Kidney (tissue), 14 donors: ENCODE results near the gene CEP85L. TPM values are rescaled to one million over a fixed set of nuclear protein-coding genes. Genes with fewer than 3 reads are reported as not detected.

Source experiments
- DNase-seq, 5 donors: peaks; one replicate each; pipeline ENCODE4 v3.0.0-alpha.2; 2013 to 2020
- FAIRE-seq: peaks from 2 replicates; lab custom pipeline; 2012; peaks lifted over from hg19 to GRCh38; lab: Jason Lieb, UNC
- H3K27ac ChIP-seq, 2 donors: one replicate each; pipeline ENCODE4 v1.7.0; 2013; ENCODE audit warnings: low read depth in 2 of 2, low read length in 2 of 2, inconsistent platforms in 1 of 2
- H3K27me3 ChIP-seq: one replicate; pipeline ENCODE4 v1.7.1; 2013; ENCODE audit warnings: low read length, inconsistent platforms; ENCODE audit not compliant: control insufficient read depth, insufficient read depth
- H3K36me3 ChIP-seq, 3 donors: one replicate each; pipeline versions ENCODE4 v1.7.0 to v1.7.1; 2013; ENCODE audit warnings: low read length in 3 of 3, control low read depth in 1 of 3, inconsistent platforms in 1 of 3; ENCODE audit not compliant: insufficient read depth in 3 of 3, control insufficient read depth in 2 of 3
- H3K4me1 ChIP-seq, 3 donors: one replicate each; pipeline versions ENCODE4 v1.7.0 to v1.7.1; 2013; ENCODE audit warnings: low read length in 3 of 3, inconsistent platforms in 1 of 3, low read depth in 1 of 3; ENCODE audit not compliant: control insufficient read depth in 2 of 3, insufficient read depth in 2 of 3
- H3K4me3 ChIP-seq, 3 donors: one replicate each; pipeline versions ENCODE4 v1.7.0 to v1.8.1; 2013; ENCODE audit warnings: low read length in 3 of 3, control low read depth in 1 of 3, inconsistent platforms in 1 of 3
- H3K9ac ChIP-seq, 3 donors: one replicate each; pipeline versions ENCODE4 v1.7.0 to v1.7.1; 2013; ENCODE audit warnings: low read length in 3 of 3, control low read depth in 1 of 3, inconsistent platforms in 1 of 3
- H3K9me3 ChIP-seq, 3 donors: one replicate each; pipeline versions ENCODE4 v1.7.0 to v1.7.1; 2013; ENCODE audit warnings: low read length in 3 of 3, control low read depth in 1 of 3, inconsistent platforms in 1 of 3; ENCODE audit not compliant: control insufficient read depth in 2 of 3, insufficient read depth in 1 of 3
- CTCF ChIP-seq: IDR thresholded peaks from 3 replicates; pipeline ENCODE4 v1.5.1; 2012; ENCODE audit warnings: mild to moderate bottlenecking, moderate library complexity, borderline replicate concordance; ENCODE audit not compliant: insufficient read depth; ENCODE audit errors: extremely low read depth
- intact Hi-C: fragments of 100-400 bp; cut with DNase I; formaldehyde crosslinking; loops from one replicate; pipeline ENCODE4 v1.11.1; 2022
- polyA plus RNA-seq: library from polyadenylated mRNA; stranded (reverse); fragments of 350-450 nt; fragmentation: Illumina TruSeq; extraction: RNeasy Lipid Tissue Mini Kit (QIAGEN cat#74804); gene quantifications from one replicate; pipeline ENCODE4 v1.2.3, GENCODE V29; 2014; ENCODE audit warnings: low read depth, low replicate concordance; ENCODE audit not compliant: insufficient read depth
- total RNA-seq: library from RNA; stranded (reverse); fragmentation: NEBNext Ultra II Directional; extraction: Animal tissue kit (Norgen Biotek cat#: 25700); gene quantifications from one replicate; pipeline ENCODE4 v1.2.1, GENCODE V29; 2021
- donor health status: control.
- donor health status: control.
- donor health status: control.
- donor health status: control.
- donor health status: control.
- donor health status: DM: yes; HTN: yes; CAD: no.
- donor health status: Normal renal cell carcinoma (clear cell type).

CEP85L gene
- total and polyA plus RNA-seq, 2 donors from 2014 or later: 0.84 to 12.9 TPM

GRCh38 chr6:118501099-118501498 lies 150.3 kb downstream of the CEP85L start:
- H3K4me3 ChIP-seq: no peak overlapping the region
- peaks cover 0 to 2% (median 0%) of the 10 kb centered on the region in 3 donors for H3K9me3 ChIP-seq
- no peaks in the 10 kb centered on the region for H3K36me3 ChIP-seq
- DNase-seq (peak in 1 of 5 donors; percentile 52), FAIRE-seq (no peak)
- no peaks in the 10 kb centered on the region for H3K4me1 ChIP-seq
- H3K9ac ChIP-seq: no peak overlapping the region
- H3K27me3 ChIP-seq: no peaks in the 10 kb centered on the region
- H3K27ac ChIP-seq: no peak overlapping the region
- intact Hi-C loops: no loop called here
- TF ChIP-seq CTCF: no peak

- FAIRE-seq: no peak
- no peak for DNase-seq
- Histone ChIP-seq H3K36me3 (no peaks in the 10 kb centered on the region), H3K9ac (no peak overlapping the region), H3K9me3 (peaks cover 0 to 2% (median 0%) of the 10 kb centered on the region in 3 donors), H3K4me1 (no peaks in the 10 kb centered on the region), H3K27me3 (no peaks in the 10 kb centered on the region), H3K4me3 (no peak overlapping the region), H3K27ac (no peak overlapping the region)
- no peak for TF ChIP-seq CTCF
- intact Hi-C loops: no loop called here
Measured at GRCh38 chr6:118500130-118501015, 151.0 kb downstream of the CEP85L start.

- TF ChIP-seq CTCF: no peak
- Histone ChIP-seq H3K27me3 (no peaks in the 10 kb centered on the region), H3K9me3 (no peaks in the 10 kb centered on the region), H3K27ac (no peak overlapping the region), H3K4me3 (no peak overlapping the region), H3K9ac (no peak overlapping the region), H3K36me3 (peaks cover 0 to 2% (median 0%) of the 10 kb centered on the region in 3 donors), H3K4me1 (no peaks in the 10 kb centered on the region)
- intact Hi-C loops: no loop called here
- FAIRE-seq (no peak), DNase-seq (no peak)
Measured at GRCh38 chr6:118495485-118496280, 155.7 kb downstream of the CEP85L start.
